GM12872 (cell line): ENCODE results near the gene SYS1.

Source experiments
- CTCF ChIP-seq: IDR thresholded peaks from 3 replicates; pipeline ENCODE4 v1.5.1; 2011; ENCODE audit warnings: low read depth, mild to moderate bottlenecking, low read length, moderate library complexity; ENCODE audit not compliant: insufficient read depth

Gene SYS1

GRCh38 chr20:45353746-45354145 is 9.2 kb upstream of the SYS1 start:
- TF ChIP-seq CTCF: no peak

GRCh38 chr20:45354423-45355208 is 8.3 kb upstream of the SYS1 start:
- TF ChIP-seq CTCF: no peak

- TF ChIP-seq CTCF: no peak
Measured at GRCh38 chr20:45355209-45356084, 7.5 kb upstream of the SYS1 start.

- no peak for TF ChIP-seq CTCF
Measured at GRCh38 chr20:45358282-45359068, 4.5 kb upstream of the SYS1 start.

GRCh38 chr20:45359069-45359405 is 3.9 kb upstream of the SYS1 start:
- TF ChIP-seq CTCF: no peak

- TF ChIP-seq CTCF: no peak
Measured at GRCh38 chr20:45359406-45360148, 3.4 kb upstream of the SYS1 start.

GRCh38 chr20:45361793-45362192 is 1.2 kb upstream of the SYS1 start:
- TF ChIP-seq CTCF: no peak
